HepG2 (cell line): ENCODE data around the gene ELMOD3. TPM values are rescaled to one million over a fixed set of nuclear protein-coding genes. Genes with fewer than 3 reads are reported as not detected.

Experiments used
- HNRNPH1 ChIP-seq: fragments of 200-400 bp; formaldehyde crosslinking; optimal IDR thresholded peaks from 2 replicates; pipeline ENCODE3; 2017; ENCODE audit warnings: mild to moderate bottlenecking, low read depth, low read length
- KAT2B ChIP-seq: fragments of 150-350 bp; IDR thresholded peaks from 2 replicates; pipeline ENCODE4 v1.6.1; 2014; ENCODE audit warnings: low read depth, low read length, borderline replicate concordance
- MEF2D ChIP-seq: sonication (generic); formaldehyde crosslinking; IDR thresholded peaks from 2 replicates; pipeline ENCODE4 v1.5.1; 2020; ENCODE audit warnings: mild to moderate bottlenecking, missing genetic modification reagents
- SRF ChIP-seq: IDR thresholded peaks from 2 replicates; pipeline ENCODE4 v1.6.1; 2011; ENCODE audit warnings: mild to moderate bottlenecking, low read depth, low read length, moderate library complexity
- SRSF4 ChIP-seq: fragments of 200-400 bp; formaldehyde crosslinking; IDR thresholded peaks from one replicate; pipeline ENCODE4 v1.6.1; 2018; ENCODE audit warnings: mild to moderate bottlenecking, low read depth, low read length, moderate library complexity; ENCODE audit not compliant: poor library complexity, severe bottlenecking
- ZFP90 ChIP-seq: sonication (generic); formaldehyde crosslinking; IDR thresholded peaks from 2 replicates; pipeline ENCODE4 v1.8.0; 2022; ENCODE audit warnings: missing genetic modification reagents, mild to moderate bottlenecking, inconsistent platforms, borderline replicate concordance
- ZNF33B ChIP-seq: sonication (generic); formaldehyde crosslinking; IDR thresholded peaks from 2 replicates; pipeline ENCODE4 v1.5.1; 2020; ENCODE audit warnings: mild to moderate bottlenecking, missing genetic modification reagents
- polyA plus RNA-seq, 8 experiments: library from polyadenylated mRNA; depleted of rRNA in 3 of 8; stranded (reverse) in 7 of 8; unstranded in 1 of 8; fragments of >200 nt; fragmentation: Illumina TruSeq in 4 of 8; extraction: Trizol in 4 of 8; gene quantifications; 2 replicates each; pipeline versions ENCODE4 v1.2.1 to v1.2.3, GENCODE V29; 2011 to 2016; ENCODE audit warnings: low read depth in 4 of 8, missing spikeins in 1 of 8, mixed read lengths in 1 of 8; ENCODE audit not compliant: insufficient read depth in 1 of 8
- total RNA-seq, 5 experiments: library from RNA; depleted of rRNA; stranded (reverse); fragments of >200 nt; fragmentation: Illumina TruSeq; extraction: Trizol; gene quantifications; 2 replicates each; pipeline ENCODE4 v1.2.3, GENCODE V29; 2016; ENCODE audit warnings: low read depth in 1 of 5
- TF ChIP-seq, protein P1 (sequence below), 2 experiments: fragments of 450-650 bp in 1 of 2; sonication (generic) in 1 of 2; formaldehyde crosslinking in 1 of 2; IDR thresholded peaks; 2 replicates each; pipeline versions ENCODE4 v1.6.1 to v1.8.0; 2016 to 2022; ENCODE audit warnings: antibody characterized with exemption in 1 of 2, mild to moderate bottlenecking in 1 of 2, missing genetic modification reagents in 1 of 2
- TF ChIP-seq, protein P2 (sequence below): sonication (generic); formaldehyde crosslinking; IDR thresholded peaks from 2 replicates; pipeline ENCODE4 v1.8.1; 2022; ENCODE audit warnings: mild to moderate bottlenecking, missing genetic modification reagents
- TF ChIP-seq, protein P3 (sequence below): sonication (generic); formaldehyde crosslinking; IDR thresholded peaks from 2 replicates; pipeline ENCODE4 v1.4.0; 2020; ENCODE audit warnings: low read depth, mild to moderate bottlenecking, missing genetic modification reagents
- TF ChIP-seq, protein P4 (sequence below): sonication (generic); formaldehyde crosslinking; IDR thresholded peaks from 2 replicates; pipeline ENCODE4 v1.8.0; 2022; ENCODE audit warnings: missing genetic modification reagents, mild to moderate bottlenecking, moderate library complexity, borderline replicate concordance

The ELMOD3 gene
- total and polyA plus RNA-seq, 2 of the 13 experiments (the other 11 are each of a cell fraction or from before 2014, with no cell fraction given) = 13.3 to 19.5 TPM

DNA sequence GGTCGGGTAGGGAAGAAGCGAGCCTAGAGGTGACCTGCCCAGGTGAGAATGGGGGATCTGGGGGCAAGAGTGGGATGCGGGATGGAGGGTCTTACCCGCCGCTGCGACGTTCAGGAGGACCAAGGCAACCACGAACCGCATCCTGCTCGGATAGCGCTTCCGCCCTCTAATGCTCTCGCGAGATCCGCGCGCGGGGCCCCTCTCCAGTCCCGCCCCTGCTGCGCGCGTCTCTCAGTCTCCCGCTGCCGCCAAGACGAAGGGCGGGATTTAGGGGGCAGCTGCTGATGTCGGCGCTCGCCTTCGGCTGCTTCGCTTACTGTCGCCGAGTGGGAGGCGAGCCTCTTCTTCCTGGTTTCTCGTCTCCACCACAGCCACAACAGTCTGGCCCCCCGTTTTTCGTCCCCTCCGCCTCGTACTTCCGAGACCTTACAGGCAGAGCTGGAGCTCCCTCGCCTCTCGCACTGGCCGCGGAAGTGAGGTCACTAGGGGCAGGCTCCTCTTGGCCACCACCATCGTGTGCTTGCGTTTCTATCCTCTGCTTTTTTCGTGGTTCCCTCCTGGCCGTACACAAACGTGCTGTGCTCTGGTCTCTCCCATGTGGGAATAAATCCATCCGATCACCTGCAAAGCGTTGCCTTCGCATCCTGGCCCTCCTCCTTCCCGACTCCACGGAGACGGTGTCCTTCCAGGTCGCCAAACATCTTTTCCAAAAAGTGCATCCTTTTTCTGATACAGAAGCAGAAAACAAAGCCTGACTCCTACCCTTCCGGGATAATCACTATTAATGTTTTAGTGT lies 26.5 kb upstream of the ELMOD3 start, which contains the start of gene TGOLN2 (continued):
- TF ChIP-seq, protein P1, sequence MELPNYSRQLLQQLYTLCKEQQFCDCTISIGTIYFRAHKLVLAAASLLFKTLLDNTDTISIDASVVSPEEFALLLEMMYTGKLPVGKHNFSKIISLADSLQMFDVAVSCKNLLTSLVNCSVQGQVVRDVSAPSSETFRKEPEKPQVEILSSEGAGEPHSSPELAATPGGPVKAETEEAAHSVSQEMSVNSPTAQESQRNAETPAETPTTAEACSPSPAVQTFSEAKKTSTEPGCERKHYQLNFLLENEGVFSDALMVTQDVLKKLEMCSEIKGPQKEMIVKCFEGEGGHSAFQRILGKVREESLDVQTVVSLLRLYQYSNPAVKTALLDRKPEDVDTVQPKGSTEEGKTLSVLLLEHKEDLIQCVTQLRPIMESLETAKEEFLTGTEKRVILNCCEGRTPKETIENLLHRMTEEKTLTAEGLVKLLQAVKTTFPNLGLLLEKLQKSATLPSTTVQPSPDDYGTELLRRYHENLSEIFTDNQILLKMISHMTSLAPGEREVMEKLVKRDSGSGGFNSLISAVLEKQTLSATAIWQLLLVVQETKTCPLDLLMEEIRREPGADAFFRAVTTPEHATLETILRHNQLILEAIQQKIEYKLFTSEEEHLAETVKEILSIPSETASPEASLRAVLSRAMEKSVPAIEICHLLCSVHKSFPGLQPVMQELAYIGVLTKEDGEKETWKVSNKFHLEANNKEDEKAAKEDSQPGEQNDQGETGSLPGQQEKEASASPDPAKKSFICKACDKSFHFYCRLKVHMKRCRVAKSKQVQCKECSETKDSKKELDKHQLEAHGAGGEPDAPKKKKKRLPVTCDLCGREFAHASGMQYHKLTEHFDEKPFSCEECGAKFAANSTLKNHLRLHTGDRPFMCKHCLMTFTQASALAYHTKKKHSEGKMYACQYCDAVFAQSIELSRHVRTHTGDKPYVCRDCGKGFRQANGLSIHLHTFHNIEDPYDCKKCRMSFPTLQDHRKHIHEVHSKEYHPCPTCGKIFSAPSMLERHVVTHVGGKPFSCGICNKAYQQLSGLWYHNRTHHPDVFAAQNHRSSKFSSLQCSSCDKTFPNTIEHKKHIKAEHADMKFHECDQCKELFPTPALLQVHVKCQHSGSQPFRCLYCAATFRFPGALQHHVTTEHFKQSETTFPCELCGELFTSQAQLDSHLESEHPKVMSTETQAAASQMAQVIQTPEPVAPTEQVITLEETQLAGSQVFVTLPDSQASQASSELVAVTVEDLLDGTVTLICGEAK (IDR thresholded peaks at IDR 0.05) = no peak
- TF ChIP-seq, protein P1 (CRISPR knock-in tag; IDR thresholded peaks at IDR 0.05) = peak; percentile 94
- TF ChIP-seq, protein P2, sequence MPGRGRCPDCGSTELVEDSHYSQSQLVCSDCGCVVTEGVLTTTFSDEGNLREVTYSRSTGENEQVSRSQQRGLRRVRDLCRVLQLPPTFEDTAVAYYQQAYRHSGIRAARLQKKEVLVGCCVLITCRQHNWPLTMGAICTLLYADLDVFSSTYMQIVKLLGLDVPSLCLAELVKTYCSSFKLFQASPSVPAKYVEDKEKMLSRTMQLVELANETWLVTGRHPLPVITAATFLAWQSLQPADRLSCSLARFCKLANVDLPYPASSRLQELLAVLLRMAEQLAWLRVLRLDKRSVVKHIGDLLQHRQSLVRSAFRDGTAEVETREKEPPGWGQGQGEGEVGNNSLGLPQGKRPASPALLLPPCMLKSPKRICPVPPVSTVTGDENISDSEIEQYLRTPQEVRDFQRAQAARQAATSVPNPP (CRISPR knock-in tag) = 0 out of 2 replicates have a peak, but pooled peaks have one; percentile 76
- TF ChIP-seq HNRNPH1 = peak; percentile 46
- peak; percentile 85 for TF ChIP-seq MEF2D (CRISPR knock-in tag)
- TF ChIP-seq, protein P3, sequence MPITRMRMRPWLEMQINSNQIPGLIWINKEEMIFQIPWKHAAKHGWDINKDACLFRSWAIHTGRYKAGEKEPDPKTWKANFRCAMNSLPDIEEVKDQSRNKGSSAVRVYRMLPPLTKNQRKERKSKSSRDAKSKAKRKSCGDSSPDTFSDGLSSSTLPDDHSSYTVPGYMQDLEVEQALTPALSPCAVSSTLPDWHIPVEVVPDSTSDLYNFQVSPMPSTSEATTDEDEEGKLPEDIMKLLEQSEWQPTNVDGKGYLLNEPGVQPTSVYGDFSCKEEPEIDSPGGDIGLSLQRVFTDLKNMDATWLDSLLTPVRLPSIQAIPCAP (CRISPR knock-in tag) = no peak
- TF ChIP-seq ZFP90 (CRISPR knock-in tag) = peak; percentile 97
- no peak for TF ChIP-seq SRSF4
- TF ChIP-seq KAT2B = no peak
- TF ChIP-seq, protein P4, sequence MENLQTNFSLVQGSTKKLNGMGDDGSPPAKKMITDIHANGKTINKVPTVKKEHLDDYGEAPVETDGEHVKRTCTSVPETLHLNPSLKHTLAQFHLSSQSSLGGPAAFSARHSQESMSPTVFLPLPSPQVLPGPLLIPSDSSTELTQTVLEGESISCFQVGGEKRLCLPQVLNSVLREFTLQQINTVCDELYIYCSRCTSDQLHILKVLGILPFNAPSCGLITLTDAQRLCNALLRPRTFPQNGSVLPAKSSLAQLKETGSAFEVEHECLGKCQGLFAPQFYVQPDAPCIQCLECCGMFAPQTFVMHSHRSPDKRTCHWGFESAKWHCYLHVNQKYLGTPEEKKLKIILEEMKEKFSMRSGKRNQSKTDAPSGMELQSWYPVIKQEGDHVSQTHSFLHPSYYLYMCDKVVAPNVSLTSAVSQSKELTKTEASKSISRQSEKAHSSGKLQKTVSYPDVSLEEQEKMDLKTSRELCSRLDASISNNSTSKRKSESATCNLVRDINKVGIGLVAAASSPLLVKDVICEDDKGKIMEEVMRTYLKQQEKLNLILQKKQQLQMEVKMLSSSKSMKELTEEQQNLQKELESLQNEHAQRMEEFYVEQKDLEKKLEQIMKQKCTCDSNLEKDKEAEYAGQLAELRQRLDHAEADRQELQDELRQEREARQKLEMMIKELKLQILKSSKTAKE (CRISPR knock-in tag) = no peak; the same call in 1 of the 2 replicates
- peak; percentile 87; the same call in 1 of the 2 replicates for TF ChIP-seq ZNF33B (CRISPR knock-in tag)
- TF ChIP-seq SRF = no peak
